GM23338 (cell line): Measurements from ENCODE around the gene GUCY2C. TPM values are rescaled to one million over a fixed set of nuclear protein-coding genes. Genes with fewer than 3 reads are reported as not detected.
"Not testable (repeated sequence)": the region's sequence is repeated elsewhere in the genome, so short reads cannot be mapped to it uniquely, and the experiment has no call there.

Source experiments
- ATAC-seq: fragments of 200-7000 bp; cut with Tn5 transposase; 3 replicates; pipeline ENCODE4 v1.9.1; 2020
- DNase-seq: peaks from one replicate; pipeline ENCODE4 v3.0.0-alpha.2; 2015; ENCODE audit warnings: low spot score
- H2AFZ ChIP-seq: fragments of 200-600 bp; sonication (generic); 2 replicates; pipeline ENCODE4 v1.8.0; 2016; ENCODE audit warnings: antibody characterized with exemption, mild to moderate bottlenecking, moderate library complexity
- H3F3A ChIP-seq: fragments of 200-600 bp; sonication (generic); replicated peaks from 2 replicates; pipeline ENCODE4 v1.8.0; 2017; ENCODE audit warnings: antibody characterized with exemption, mixed run types, low read depth
- H3K27ac ChIP-seq: fragments of 200-600 bp; sonication (generic); 2 replicates; pipeline ENCODE4 v1.6.1; 2016; ENCODE audit warnings: low read depth
- H3K27me3 ChIP-seq: fragments of 200-600 bp; sonication (generic); 2 replicates; pipeline ENCODE4 v1.8.0; 2016; ENCODE audit warnings: mild to moderate bottlenecking, mixed run types, moderate library complexity; ENCODE audit not compliant: insufficient read depth
- H3K36me3 ChIP-seq: fragments of 200-600 bp; sonication (generic); 2 replicates; pipeline ENCODE4 v1.8.0; 2016; ENCODE audit warnings: mild to moderate bottlenecking; ENCODE audit not compliant: insufficient read depth
- H3K4me1 ChIP-seq: fragments of 200-600 bp; sonication (generic); 2 replicates; pipeline ENCODE4 v1.8.0; 2016; ENCODE audit warnings: mild to moderate bottlenecking, moderate library complexity; ENCODE audit not compliant: insufficient read depth
- H3K4me2 ChIP-seq: fragments of 200-600 bp; sonication (generic); 2 replicates; pipeline ENCODE4 v1.7.1; 2017; ENCODE audit warnings: mixed run types
- H3K4me3 ChIP-seq: fragments of 200-600 bp; sonication (generic); 2 replicates; pipeline ENCODE4 v1.6.1; 2016; ENCODE audit warnings: mixed run types
- H3K79me2 ChIP-seq: fragments of 200-600 bp; sonication (generic); replicated peaks from 2 replicates; pipeline ENCODE4 v1.8.0; 2017; ENCODE audit warnings: mild to moderate bottlenecking; ENCODE audit not compliant: insufficient read depth
- H3K9me2 ChIP-seq: fragments of 200-600 bp; sonication (generic); 2 replicates; pipeline ENCODE4 v1.8.0; 2017; ENCODE audit not compliant: insufficient read depth
- H4K20me1 ChIP-seq: fragments of 200-600 bp; sonication (generic); replicated peaks from 2 replicates; pipeline ENCODE4 v1.8.0; 2017; ENCODE audit warnings: mild to moderate bottlenecking; ENCODE audit not compliant: insufficient read depth
- H3K27ac Mint-ChIP-seq: 2 replicates; pipeline ENCODE4 v1.8.0; 2020; ENCODE audit warnings: inconsistent platforms, mild to moderate bottlenecking, moderate library complexity, mixed read lengths
- H3K27me3 Mint-ChIP-seq: 3 replicates; pipeline ENCODE4 v1.8.0; 2022; ENCODE audit warnings: low read depth, mild to moderate bottlenecking, moderate library complexity, mixed read lengths, inconsistent platforms; ENCODE audit not compliant: insufficient read depth, poor library complexity
- H3K36me3 Mint-ChIP-seq: 3 replicates; pipeline ENCODE4 v1.8.0; 2021; ENCODE audit warnings: low read depth, mild to moderate bottlenecking, inconsistent platforms, moderate library complexity, mixed read lengths
- H3K4me1 Mint-ChIP-seq: 3 replicates; pipeline ENCODE4 v1.8.0; 2020; ENCODE audit warnings: mild to moderate bottlenecking, inconsistent platforms, mixed read lengths
- H3K4me3 Mint-ChIP-seq: 3 replicates; pipeline ENCODE4 v1.8.0; 2021; ENCODE audit warnings: moderate library complexity, mild to moderate bottlenecking, inconsistent platforms, mixed read lengths
- H3K9me3 Mint-ChIP-seq: 3 replicates; pipeline ENCODE4 v1.8.0; 2020; ENCODE audit warnings: moderate library complexity, mild to moderate bottlenecking, inconsistent platforms, mixed read lengths
- CTCF ChIP-seq, 2 experiments: fragments of 200-600 bp in 1 of 2; sonication (generic) in 1 of 2; conservative IDR thresholded peaks; 2 replicates each; pipeline versions ENCODE4 v1.5.1 to v1.6.1; 2016 to 2017; ENCODE audit warnings: antibody characterized with exemption in 2 of 2, low read depth in 2 of 2, mild to moderate bottlenecking in 2 of 2, moderate library complexity in 1 of 2
- EZH2 ChIP-seq: fragments of 200-600 bp; sonication (generic); IDR thresholded peaks from one replicate; pipeline ENCODE4 v1.8.0; 2017; ENCODE audit warnings: antibody characterized with exemption, mild to moderate bottlenecking, low read depth; ENCODE audit not compliant: unreplicated experiment
- EZH2phosphoT487 ChIP-seq: fragments of 200-600 bp; sonication (generic); IDR thresholded peaks from one replicate; pipeline ENCODE4 v1.8.1; 2018; ENCODE audit warnings: antibody characterized with exemption; ENCODE audit not compliant: unreplicated experiment
- JUNB ChIP-seq: IDR thresholded peaks from one replicate; pipeline ENCODE4 v1.6.1; 2016; ENCODE audit warnings: antibody characterized with exemption; ENCODE audit not compliant: unreplicated experiment
- POLR2AphosphoS5 ChIP-seq: IDR thresholded peaks from 2 replicates; pipeline ENCODE4 v1.6.1; 2016; ENCODE audit warnings: antibody characterized with exemption, low read depth
- ZNF114 ChIP-seq: fragments of 250-450 bp; sonication (Bioruptor Pico); IDR thresholded peaks from 2 replicates; pipeline ENCODE4 v1.5.0; 2020; ENCODE audit warnings: mild to moderate bottlenecking, moderate library complexity
- ZNF331 ChIP-seq: fragments of 250-450 bp; sonication (Bioruptor Pico); IDR thresholded peaks from 2 replicates; pipeline ENCODE4 v1.5.0; 2020; ENCODE audit warnings: low read depth, mild to moderate bottlenecking, moderate library complexity
- polyA plus RNA-seq: library from polyadenylated mRNA; unstranded; fragments of >200 nt; fragmentation: Nextera tagmentation; extraction: Ambion mirVana; gene quantifications from 2 replicates; pipeline ENCODE4 v1.2.1, GENCODE V29; 2016
- total RNA-seq: library from RNA; depleted of rRNA; stranded (reverse); fragments of >200 nt; shearing (Covaris generic); gene quantifications from 2 replicates; pipeline ENCODE4 v1.2.3, GENCODE V29; 2014
- TF ChIP-seq, protein P1 (sequence below): fragments of 250-450 bp; sonication (Bioruptor Pico); IDR thresholded peaks from 2 replicates; pipeline ENCODE4 v1.5.0; 2020; ENCODE audit warnings: mild to moderate bottlenecking, moderate library complexity
- TF ChIP-seq, protein P2 (sequence below): IDR thresholded peaks from one replicate; pipeline ENCODE4 v1.6.1; 2018; ENCODE audit warnings: antibody characterized with exemption; ENCODE audit not compliant: unreplicated experiment
- TF ChIP-seq, protein P3 (sequence below): IDR thresholded peaks from 2 replicates; pipeline ENCODE4 v1.6.1; 2016; ENCODE audit warnings: antibody characterized with exemption

The GUCY2C gene
- total and polyA plus RNA-seq, 2 experiments from 2014 or later: 2.1 to 3.1 TPM

GRCh38 chr12:14736441-14736840 lies 40.0 kb upstream of the GUCY2C start:
- H3K9me3 Mint-ChIP-seq, H3F3A ChIP-seq, H3K4me3 Mint-ChIP-seq, H4K20me1 ChIP-seq, H3K4me2 ChIP-seq, H3K27ac Mint-ChIP-seq, H3K79me2 ChIP-seq, H3K9me2 ChIP-seq, H2AFZ ChIP-seq, H3K4me1 ChIP-seq, H3K27ac ChIP-seq, DNase-seq, H3K4me1 Mint-ChIP-seq, H3K27me3 ChIP-seq, H3K4me3 ChIP-seq, ATAC-seq, H3K36me3 ChIP-seq, H3K36me3 Mint-ChIP-seq, H3K27me3 Mint-ChIP-seq: not testable (repeated sequence)

DNA sequence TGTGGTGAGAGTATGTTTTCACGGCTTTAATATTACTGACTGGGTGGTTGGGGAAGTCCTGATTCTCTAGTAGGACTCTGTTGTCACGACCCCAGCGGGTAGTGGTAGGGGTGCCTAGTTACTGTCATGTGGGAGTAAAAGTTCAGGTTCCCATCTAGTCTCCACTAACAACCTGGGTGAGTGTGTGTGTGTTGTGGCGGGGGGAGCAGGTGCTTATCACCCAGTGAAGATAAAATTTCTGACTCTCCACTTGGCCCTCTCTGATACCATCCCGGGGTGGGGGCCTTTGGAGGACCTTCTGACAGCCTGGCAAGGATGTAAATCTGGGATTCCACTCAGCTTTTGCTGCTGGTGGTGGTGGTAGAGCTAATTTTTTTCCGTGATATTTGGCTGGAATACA lies 35.4 kb upstream of the GUCY2C start:
- ATAC-seq: no peak
- TF ChIP-seq ZNF331 (CRISPR knock-in tag) (no peak), JUNB (no peak), POLR2AphosphoS5 (no peak), CTCF (conservative IDR thresholded peaks at IDR 0.05; ENCODE audit: low read depth in 2 of 2) (no peak), ZNF114 (CRISPR knock-in tag) (no peak), EZH2phosphoT487 (no peak), EZH2 (no peak)
- TF ChIP-seq, protein P1, sequence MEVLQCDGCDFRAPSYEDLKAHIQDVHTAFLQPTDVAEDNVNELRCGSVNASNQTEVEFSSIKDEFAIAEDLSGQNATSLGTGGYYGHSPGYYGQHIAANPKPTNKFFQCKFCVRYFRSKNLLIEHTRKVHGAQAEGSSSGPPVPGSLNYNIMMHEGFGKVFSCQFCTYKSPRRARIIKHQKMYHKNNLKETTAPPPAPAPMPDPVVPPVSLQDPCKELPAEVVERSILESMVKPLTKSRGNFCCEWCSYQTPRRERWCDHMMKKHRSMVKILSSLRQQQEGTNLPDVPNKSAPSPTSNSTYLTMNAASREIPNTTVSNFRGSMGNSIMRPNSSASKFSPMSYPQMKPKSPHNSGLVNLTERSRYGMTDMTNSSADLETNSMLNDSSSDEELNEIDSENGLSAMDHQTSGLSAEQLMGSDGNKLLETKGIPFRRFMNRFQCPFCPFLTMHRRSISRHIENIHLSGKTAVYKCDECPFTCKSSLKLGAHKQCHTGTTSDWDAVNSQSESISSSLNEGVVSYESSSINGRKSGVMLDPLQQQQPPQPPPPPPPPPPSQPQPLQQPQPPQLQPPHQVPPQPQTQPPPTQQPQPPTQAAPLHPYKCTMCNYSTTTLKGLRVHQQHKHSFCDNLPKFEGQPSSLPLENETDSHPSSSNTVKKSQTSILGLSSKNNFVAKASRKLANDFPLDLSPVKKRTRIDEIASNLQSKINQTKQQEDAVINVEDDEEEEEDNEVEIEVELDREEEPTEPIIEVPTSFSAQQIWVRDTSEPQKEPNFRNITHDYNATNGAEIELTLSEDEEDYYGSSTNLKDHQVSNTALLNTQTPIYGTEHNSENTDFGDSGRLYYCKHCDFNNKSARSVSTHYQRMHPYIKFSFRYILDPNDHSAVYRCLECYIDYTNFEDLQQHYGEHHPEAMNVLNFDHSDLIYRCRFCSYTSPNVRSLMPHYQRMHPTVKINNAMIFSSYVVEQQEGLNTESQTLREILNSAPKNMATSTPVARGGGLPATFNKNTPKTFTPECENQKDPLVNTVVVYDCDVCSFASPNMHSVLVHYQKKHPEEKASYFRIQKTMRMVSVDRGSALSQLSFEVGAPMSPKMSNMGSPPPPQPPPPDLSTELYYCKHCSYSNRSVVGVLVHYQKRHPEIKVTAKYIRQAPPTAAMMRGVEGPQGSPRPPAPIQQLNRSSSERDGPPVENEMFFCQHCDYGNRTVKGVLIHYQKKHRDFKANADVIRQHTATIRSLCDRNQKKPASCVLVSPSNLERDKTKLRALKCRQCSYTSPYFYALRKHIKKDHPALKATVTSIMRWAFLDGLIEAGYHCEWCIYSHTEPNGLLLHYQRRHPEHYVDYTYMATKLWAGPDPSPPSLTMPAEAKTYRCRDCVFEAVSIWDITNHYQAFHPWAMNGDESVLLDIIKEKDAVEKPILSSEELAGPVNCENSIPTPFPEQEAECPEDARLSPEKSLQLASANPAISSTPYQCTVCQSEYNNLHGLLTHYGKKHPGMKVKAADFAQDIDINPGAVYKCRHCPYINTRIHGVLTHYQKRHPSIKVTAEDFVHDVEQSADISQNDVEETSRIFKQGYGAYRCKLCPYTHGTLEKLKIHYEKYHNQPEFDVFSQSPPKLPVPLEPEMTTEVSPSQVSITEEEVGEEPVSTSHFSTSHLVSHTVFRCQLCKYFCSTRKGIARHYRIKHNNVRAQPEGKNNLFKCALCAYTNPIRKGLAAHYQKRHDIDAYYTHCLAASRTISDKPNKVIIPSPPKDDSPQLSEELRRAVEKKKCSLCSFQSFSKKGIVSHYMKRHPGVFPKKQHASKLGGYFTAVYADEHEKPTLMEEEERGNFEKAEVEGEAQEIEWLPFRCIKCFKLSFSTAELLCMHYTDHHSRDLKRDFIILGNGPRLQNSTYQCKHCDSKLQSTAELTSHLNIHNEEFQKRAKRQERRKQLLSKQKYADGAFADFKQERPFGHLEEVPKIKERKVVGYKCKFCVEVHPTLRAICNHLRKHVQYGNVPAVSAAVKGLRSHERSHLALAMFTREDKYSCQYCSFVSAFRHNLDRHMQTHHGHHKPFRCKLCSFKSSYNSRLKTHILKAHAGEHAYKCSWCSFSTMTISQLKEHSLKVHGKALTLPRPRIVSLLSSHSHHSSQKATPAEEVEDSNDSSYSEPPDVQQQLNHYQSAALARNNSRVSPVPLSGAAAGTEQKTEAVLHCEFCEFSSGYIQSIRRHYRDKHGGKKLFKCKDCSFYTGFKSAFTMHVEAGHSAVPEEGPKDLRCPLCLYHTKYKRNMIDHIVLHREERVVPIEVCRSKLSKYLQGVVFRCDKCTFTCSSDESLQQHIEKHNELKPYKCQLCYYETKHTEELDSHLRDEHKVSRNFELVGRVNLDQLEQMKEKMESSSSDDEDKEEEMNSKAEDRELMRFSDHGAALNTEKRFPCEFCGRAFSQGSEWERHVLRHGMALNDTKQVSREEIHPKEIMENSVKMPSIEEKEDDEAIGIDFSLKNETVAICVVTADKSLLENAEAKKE (CRISPR knock-in tag): no peak
- TF ChIP-seq, protein P2, sequence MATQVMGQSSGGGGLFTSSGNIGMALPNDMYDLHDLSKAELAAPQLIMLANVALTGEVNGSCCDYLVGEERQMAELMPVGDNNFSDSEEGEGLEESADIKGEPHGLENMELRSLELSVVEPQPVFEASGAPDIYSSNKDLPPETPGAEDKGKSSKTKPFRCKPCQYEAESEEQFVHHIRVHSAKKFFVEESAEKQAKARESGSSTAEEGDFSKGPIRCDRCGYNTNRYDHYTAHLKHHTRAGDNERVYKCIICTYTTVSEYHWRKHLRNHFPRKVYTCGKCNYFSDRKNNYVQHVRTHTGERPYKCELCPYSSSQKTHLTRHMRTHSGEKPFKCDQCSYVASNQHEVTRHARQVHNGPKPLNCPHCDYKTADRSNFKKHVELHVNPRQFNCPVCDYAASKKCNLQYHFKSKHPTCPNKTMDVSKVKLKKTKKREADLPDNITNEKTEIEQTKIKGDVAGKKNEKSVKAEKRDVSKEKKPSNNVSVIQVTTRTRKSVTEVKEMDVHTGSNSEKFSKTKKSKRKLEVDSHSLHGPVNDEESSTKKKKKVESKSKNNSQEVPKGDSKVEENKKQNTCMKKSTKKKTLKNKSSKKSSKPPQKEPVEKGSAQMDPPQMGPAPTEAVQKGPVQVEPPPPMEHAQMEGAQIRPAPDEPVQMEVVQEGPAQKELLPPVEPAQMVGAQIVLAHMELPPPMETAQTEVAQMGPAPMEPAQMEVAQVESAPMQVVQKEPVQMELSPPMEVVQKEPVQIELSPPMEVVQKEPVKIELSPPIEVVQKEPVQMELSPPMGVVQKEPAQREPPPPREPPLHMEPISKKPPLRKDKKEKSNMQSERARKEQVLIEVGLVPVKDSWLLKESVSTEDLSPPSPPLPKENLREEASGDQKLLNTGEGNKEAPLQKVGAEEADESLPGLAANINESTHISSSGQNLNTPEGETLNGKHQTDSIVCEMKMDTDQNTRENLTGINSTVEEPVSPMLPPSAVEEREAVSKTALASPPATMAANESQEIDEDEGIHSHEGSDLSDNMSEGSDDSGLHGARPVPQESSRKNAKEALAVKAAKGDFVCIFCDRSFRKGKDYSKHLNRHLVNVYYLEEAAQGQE: no peak
- TF ChIP-seq, protein P3, sequence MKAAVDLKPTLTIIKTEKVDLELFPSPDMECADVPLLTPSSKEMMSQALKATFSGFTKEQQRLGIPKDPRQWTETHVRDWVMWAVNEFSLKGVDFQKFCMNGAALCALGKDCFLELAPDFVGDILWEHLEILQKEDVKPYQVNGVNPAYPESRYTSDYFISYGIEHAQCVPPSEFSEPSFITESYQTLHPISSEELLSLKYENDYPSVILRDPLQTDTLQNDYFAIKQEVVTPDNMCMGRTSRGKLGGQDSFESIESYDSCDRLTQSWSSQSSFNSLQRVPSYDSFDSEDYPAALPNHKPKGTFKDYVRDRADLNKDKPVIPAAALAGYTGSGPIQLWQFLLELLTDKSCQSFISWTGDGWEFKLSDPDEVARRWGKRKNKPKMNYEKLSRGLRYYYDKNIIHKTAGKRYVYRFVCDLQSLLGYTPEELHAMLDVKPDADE: no peak

More for the DNA sequence above, 35.4 kb upstream of the GUCY2C start:
- Histone ChIP-seq H3F3A (no peaks in the 10 kb centered on the region), H2AFZ (no peak overlapping the region), H3K27me3 (no peaks in the 10 kb centered on the region), H3K79me2 (no peaks in the 10 kb centered on the region), H3K27ac (no peak overlapping the region), H4K20me1 (no peaks in the 10 kb centered on the region; the same call in 1 of the 2 replicates), H3K4me3 (no peak overlapping the region), H3K4me2 (no peak overlapping the region), H3K4me1 (no peaks in the 10 kb centered on the region), H3K36me3 (no peaks in the 10 kb centered on the region), H3K9me2 (no peaks in the 10 kb centered on the region)
- no peak for DNase-seq
- Mint-ChIP-seq H3K4me3 (no peak overlapping the region), H3K9me3 (no peaks in the 10 kb centered on the region; the same call in 1 of the 3 replicates), H3K27me3 (no peaks in the 10 kb centered on the region), H3K4me1 (no peaks in the 10 kb centered on the region), H3K27ac (no peak overlapping the region), H3K36me3 (peaks cover 2% of the 10 kb centered on the region; the same call in 2 of the 3 replicates)
